ENCODE measurements around the gene CELF6. TPM values are rescaled to one million over a fixed set of nuclear protein-coding genes. Genes with fewer than 3 reads are reported as not detected.

Gene CELF6
- total RNA-seq, 2 experiments from 2014 or later = 2.4 TPM

GRCh38 chr15:72334842-72335241 is 14.9 kb upstream of the CELF6 start:
- Mint-ChIP-seq H3K4me1 (ENCODE audit: low read depth) (no peaks in the 10 kb centered on the region), H3K36me3 (ENCODE audit: low read depth) (peaks cover 52% of the 10 kb centered on the region), H3K27me3 (no peaks in the 10 kb centered on the region), H3K9me3 (no peaks in the 10 kb centered on the region), H3K27ac (no peak overlapping the region), H3K4me3 (no peak overlapping the region)
- ChIA-PET CTCF (no interaction called here), POLR2A (no interaction called here)
- peaks cover 7% of the 10 kb centered on the region in 2 experiments for H3K9me3 ChIP-seq (ENCODE audit: control insufficient read depth in 1 of 2, insufficient read depth in 1 of 2, low read length in 2 of 2)
- no peak for DNase-seq
- intact Hi-C loops (cut with DNase I, micrococcal nuclease) = no loop called here
- peaks cover 7% of the 10 kb centered on the region for H3K36me3 ChIP-seq (ENCODE audit: insufficient read depth, low read length)
- no peak for ATAC-seq (ENCODE audit: poor library complexity)
- no peak overlapping the region for H3K4me3 ChIP-seq (ENCODE audit: low read length)
- no peak for TF ChIP-seq CTCF (IDR thresholded peaks at IDR 0.05)
- H3K4me1 ChIP-seq (ENCODE audit: insufficient read depth, low read length) = no peaks in the 10 kb centered on the region
- H3K27ac ChIP-seq (ENCODE audit: low read depth in 1 of 2, low read length in 2 of 2) = no peak overlapping the region
- H3K27me3 ChIP-seq (ENCODE audit: control insufficient read depth in 1 of 2, insufficient read depth in 2 of 2, low read length in 2 of 2) = no peaks in the 10 kb centered on the region

GRCh38 chr15:72331021-72331420 is 11.1 kb upstream of the CELF6 start:
- no peak for ATAC-seq (ENCODE audit: poor library complexity)
- CTCF ChIA-PET = interaction anchor here (0.6 to 1.0 kb wide), 2 partner anchors 240 to 258 kb away, joined by 3 to 4 read pairs; no protein-coding TSS in a partner anchor
- Mint-ChIP-seq H3K4me1 (ENCODE audit: low read depth) (no peaks in the 10 kb centered on the region), H3K4me3 (no peak overlapping the region), H3K27me3 (no peaks in the 10 kb centered on the region), H3K36me3 (ENCODE audit: low read depth) (peaks cover 48% of the 10 kb centered on the region), H3K9me3 (no peaks in the 10 kb centered on the region), H3K27ac (no peak overlapping the region)
- POLR2A ChIA-PET = no interaction called here
- DNase-seq = no peak
- Histone ChIP-seq H3K27ac (ENCODE audit: low read depth in 1 of 2, low read length in 2 of 2) (no peak overlapping the region), H3K36me3 (ENCODE audit: insufficient read depth, low read length) (peaks cover 2% of the 10 kb centered on the region), H3K4me3 (ENCODE audit: low read length) (no peak overlapping the region), H3K27me3 (ENCODE audit: control insufficient read depth in 1 of 2, insufficient read depth in 2 of 2, low read length in 2 of 2) (no peaks in the 10 kb centered on the region), H3K9me3 (ENCODE audit: control insufficient read depth in 1 of 2, insufficient read depth in 1 of 2, low read length in 2 of 2) (peaks cover 5 to 7% of the 10 kb centered on the region in 2 experiments), H3K4me1 (ENCODE audit: insufficient read depth, low read length) (no peaks in the 10 kb centered on the region)
- TF ChIP-seq CTCF (IDR thresholded peaks at IDR 0.05) = no peak
- intact Hi-C loops (cut with DNase I, micrococcal nuclease) = no loop called here

GRCh38 chr15:72323752-72324151 is 3.8 kb upstream of the CELF6 start:
- H3K36me3 Mint-ChIP-seq (ENCODE audit: low read depth) = peaks cover 22% of the 10 kb centered on the region
- Histone ChIP-seq H3K9me3 (ENCODE audit: control insufficient read depth in 1 of 2, insufficient read depth in 1 of 2, low read length in 2 of 2) (no peaks in the 10 kb centered on the region), H3K36me3 (ENCODE audit: insufficient read depth, low read length) (no peaks in the 10 kb centered on the region), H3K4me3 (ENCODE audit: low read length) (no peak overlapping the region), H3K27ac (ENCODE audit: low read depth in 1 of 2, low read length in 2 of 2) (no peak overlapping the region), H3K4me1 (ENCODE audit: insufficient read depth, low read length) (peaks cover 18% of the 10 kb centered on the region), H3K27me3 (ENCODE audit: control insufficient read depth in 1 of 2, insufficient read depth in 2 of 2, low read length in 2 of 2) (no peaks in the 10 kb centered on the region)
- CTCF ChIA-PET = no interaction called here
- DNase-seq = no peak
- TF ChIP-seq CTCF (IDR thresholded peaks at IDR 0.05) = no peak
- POLR2A ChIA-PET = interaction anchor here (0.7 kb wide), 1 partner anchor 18 kb away, joined by 3 read pairs; no protein-coding TSS in a partner anchor
- peaks cover 16% of the 10 kb centered on the region for H3K4me1 Mint-ChIP-seq (ENCODE audit: low read depth)
- H3K9me3 Mint-ChIP-seq = no peaks in the 10 kb centered on the region
- H3K27ac Mint-ChIP-seq = no peak overlapping the region
- no peaks in the 10 kb centered on the region for H3K27me3 Mint-ChIP-seq
- no peak for ATAC-seq (ENCODE audit: poor library complexity)
- no peak overlapping the region for H3K4me3 Mint-ChIP-seq
- intact Hi-C loops (cut with DNase I, micrococcal nuclease) = no loop called here

Measured in CD4-positive, alpha-beta T cell (primary cell).